ENCODE measurements around the gene CTXN2. TPM values are rescaled to one million over a fixed set of nuclear protein-coding genes. Genes with fewer than 3 reads are reported as not detected.

Gene CTXN2
- total RNA-seq, 1 experiment from 2014 or later = 0.07 TPM

- TF ChIP-seq ZNF532 (CRISPR knock-in tag; IDR thresholded peaks at IDR 0.05; ENCODE audit: borderline replicate concordance) (no peak), FOXK1 (CRISPR knock-in tag; IDR thresholded peaks at IDR 0.05) (no peak), CBFB (CRISPR knock-in tag; IDR thresholded peaks at IDR 0.05; ENCODE audit: low read depth) (no peak)
- TF ChIP-seq, protein P1, sequence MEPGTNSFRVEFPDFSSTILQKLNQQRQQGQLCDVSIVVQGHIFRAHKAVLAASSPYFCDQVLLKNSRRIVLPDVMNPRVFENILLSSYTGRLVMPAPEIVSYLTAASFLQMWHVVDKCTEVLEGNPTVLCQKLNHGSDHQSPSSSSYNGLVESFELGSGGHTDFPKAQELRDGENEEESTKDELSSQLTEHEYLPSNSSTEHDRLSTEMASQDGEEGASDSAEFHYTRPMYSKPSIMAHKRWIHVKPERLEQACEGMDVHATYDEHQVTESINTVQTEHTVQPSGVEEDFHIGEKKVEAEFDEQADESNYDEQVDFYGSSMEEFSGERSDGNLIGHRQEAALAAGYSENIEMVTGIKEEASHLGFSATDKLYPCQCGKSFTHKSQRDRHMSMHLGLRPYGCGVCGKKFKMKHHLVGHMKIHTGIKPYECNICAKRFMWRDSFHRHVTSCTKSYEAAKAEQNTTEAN (CRISPR knock-in tag; IDR thresholded peaks at IDR 0.05) = no peak
These were observed 50.5 kb downstream of the CTXN2 start (continued) for GRCh38 chr15:48242015-48242414.

- Mint-ChIP-seq H3K36me3 (no peaks in the 10 kb centered on the region), H3K4me1 (no peaks in the 10 kb centered on the region), H3K9me3 (no peaks in the 10 kb centered on the region), H3K27ac (no peak overlapping the region), H3K27me3 (ENCODE audit: low read depth) (no peaks in the 10 kb centered on the region), H3K4me3 (no peak overlapping the region)
- ChIA-PET CTCF (no interaction called here), POLR2A (no interaction called here)
- DNase-seq (ENCODE audit: low spot score) = no peak
- TF ChIP-seq SMAD3 (CRISPR knock-in tag; IDR thresholded peaks at IDR 0.05; ENCODE audit: borderline replicate concordance) (no peak), EMX1 (CRISPR knock-in tag; IDR thresholded peaks at IDR 0.05) (no peak), MXD4 (CRISPR knock-in tag; IDR thresholded peaks at IDR 0.05; ENCODE audit: borderline replicate concordance) (no peak), FOXP4 (CRISPR knock-in tag; IDR thresholded peaks at IDR 0.05) (no peak), KAT7 (CRISPR knock-in tag; IDR thresholded peaks at IDR 0.05; ENCODE audit: borderline replicate concordance) (no peak), NR1H2 (CRISPR knock-in tag; IDR thresholded peaks at IDR 0.05) (no peak), ESRRA (CRISPR knock-in tag; IDR thresholded peaks at IDR 0.05; ENCODE audit: borderline replicate concordance) (no peak), ZNF138 (CRISPR knock-in tag; conservative IDR thresholded peaks at IDR 0.05) (no peak), HMGA2 (CRISPR knock-in tag; IDR thresholded peaks at IDR 0.05) (no peak), TCF7 (CRISPR knock-in tag; IDR thresholded peaks at IDR 0.05; ENCODE audit: low read depth) (no peak), ZNF416 (CRISPR knock-in tag; IDR thresholded peaks at IDR 0.05) (no peak), ZNF396 (CRISPR knock-in tag; IDR thresholded peaks at IDR 0.05; ENCODE audit: borderline replicate concordance) (no peak), FOXK1 (CRISPR knock-in tag; IDR thresholded peaks at IDR 0.05) (no peak), RORB (CRISPR knock-in tag; IDR thresholded peaks at IDR 0.05) (no peak), PRRX2 (CRISPR knock-in tag; IDR thresholded peaks at IDR 0.05) (no peak), ZNF423 (CRISPR knock-in tag; IDR thresholded peaks at IDR 0.05) (no peak)
- TF ChIP-seq, protein P2, sequence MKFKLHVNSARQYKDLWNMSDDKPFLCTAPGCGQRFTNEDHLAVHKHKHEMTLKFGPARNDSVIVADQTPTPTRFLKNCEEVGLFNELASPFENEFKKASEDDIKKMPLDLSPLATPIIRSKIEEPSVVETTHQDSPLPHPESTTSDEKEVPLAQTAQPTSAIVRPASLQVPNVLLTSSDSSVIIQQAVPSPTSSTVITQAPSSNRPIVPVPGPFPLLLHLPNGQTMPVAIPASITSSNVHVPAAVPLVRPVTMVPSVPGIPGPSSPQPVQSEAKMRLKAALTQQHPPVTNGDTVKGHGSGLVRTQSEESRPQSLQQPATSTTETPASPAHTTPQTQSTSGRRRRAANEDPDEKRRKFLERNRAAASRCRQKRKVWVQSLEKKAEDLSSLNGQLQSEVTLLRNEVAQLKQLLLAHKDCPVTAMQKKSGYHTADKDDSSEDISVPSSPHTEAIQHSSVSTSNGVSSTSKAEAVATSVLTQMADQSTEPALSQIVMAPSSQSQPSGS (CRISPR knock-in tag; IDR thresholded peaks at IDR 0.05; ENCODE audit: borderline replicate concordance, low read depth) = no peak
- TF ChIP-seq, protein P3, sequence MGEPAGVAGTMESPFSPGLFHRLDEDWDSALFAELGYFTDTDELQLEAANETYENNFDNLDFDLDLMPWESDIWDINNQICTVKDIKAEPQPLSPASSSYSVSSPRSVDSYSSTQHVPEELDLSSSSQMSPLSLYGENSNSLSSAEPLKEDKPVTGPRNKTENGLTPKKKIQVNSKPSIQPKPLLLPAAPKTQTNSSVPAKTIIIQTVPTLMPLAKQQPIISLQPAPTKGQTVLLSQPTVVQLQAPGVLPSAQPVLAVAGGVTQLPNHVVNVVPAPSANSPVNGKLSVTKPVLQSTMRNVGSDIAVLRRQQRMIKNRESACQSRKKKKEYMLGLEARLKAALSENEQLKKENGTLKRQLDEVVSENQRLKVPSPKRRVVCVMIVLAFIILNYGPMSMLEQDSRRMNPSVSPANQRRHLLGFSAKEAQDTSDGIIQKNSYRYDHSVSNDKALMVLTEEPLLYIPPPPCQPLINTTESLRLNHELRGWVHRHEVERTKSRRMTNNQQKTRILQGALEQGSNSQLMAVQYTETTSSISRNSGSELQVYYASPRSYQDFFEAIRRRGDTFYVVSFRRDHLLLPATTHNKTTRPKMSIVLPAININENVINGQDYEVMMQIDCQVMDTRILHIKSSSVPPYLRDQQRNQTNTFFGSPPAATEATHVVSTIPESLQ (CRISPR knock-in tag; IDR thresholded peaks at IDR 0.05) = no peak
- no peak for ATAC-seq
These were observed 51.1 kb downstream of the CTXN2 start for GRCh38 chr15:48242535-48242934.
